H9 (cell line): Measurements from ENCODE around the gene CASP8. TPM values are rescaled to one million over a fixed set of nuclear protein-coding genes. Genes with fewer than 3 reads are reported as not detected.

Source experiments
- DNase-seq: peaks from one replicate; pipeline ENCODE4 v3.0.0-alpha.2; 2017
- H2AFZ ChIP-seq: one replicate; pipeline ENCODE4 v1.6.1; 2013; ENCODE audit warnings: mild to moderate bottlenecking, low read length, control low read depth, moderate library complexity
- H2AK5ac ChIP-seq: 2 replicates; pipeline ENCODE4 v1.6.1; 2013; ENCODE audit warnings: low read length, control low read depth, mixed read lengths; ENCODE audit not compliant: insufficient read length
- H2BK120ac ChIP-seq: one replicate; pipeline ENCODE4 v1.6.1; 2013; ENCODE audit warnings: low read depth, mild to moderate bottlenecking, low read length, control low read depth, inconsistent platforms; ENCODE audit not compliant: poor library complexity, severe bottlenecking
- H2BK12ac ChIP-seq: 2 replicates; pipeline ENCODE4 v1.6.1; 2013; ENCODE audit warnings: low read length, control low read depth, mixed read lengths, low read depth; ENCODE audit not compliant: insufficient read length
- H2BK15ac ChIP-seq: 2 replicates; pipeline ENCODE4 v1.6.1; 2013; ENCODE audit warnings: low read depth, low read length, control low read depth
- H2BK20ac ChIP-seq: one replicate; pipeline ENCODE4 v1.6.1; 2013; ENCODE audit warnings: low read depth, mild to moderate bottlenecking, low read length, control low read depth, inconsistent platforms; ENCODE audit not compliant: poor library complexity, severe bottlenecking
- H2BK5ac ChIP-seq: 2 replicates; pipeline ENCODE4 v1.6.1; 2013; ENCODE audit warnings: low read length, control low read depth, mixed read lengths; ENCODE audit not compliant: insufficient read length
- H3K14ac ChIP-seq: 2 replicates; pipeline ENCODE4 v1.6.1; 2013; ENCODE audit warnings: low read length, control low read depth; ENCODE audit not compliant: insufficient read depth
- H3K18ac ChIP-seq: 2 replicates; pipeline ENCODE4 v1.6.1; 2013; ENCODE audit warnings: low read depth, mild to moderate bottlenecking, mixed read lengths, low read length, control low read depth; ENCODE audit not compliant: insufficient read length
- H3K23ac ChIP-seq: 2 replicates; pipeline ENCODE4 v1.6.1; 2013; ENCODE audit warnings: low read length, control low read depth, mixed read lengths, low read depth; ENCODE audit not compliant: insufficient read length
- H3K23me2 ChIP-seq: 2 replicates; pipeline ENCODE4 v1.6.1; 2013; ENCODE audit warnings: low read depth, mild to moderate bottlenecking, mixed read lengths, low read length, control low read depth; ENCODE audit not compliant: insufficient read length, poor library complexity, severe bottlenecking
- H3K27ac ChIP-seq: 2 replicates; pipeline ENCODE4 v1.5.1; 2013; ENCODE audit warnings: low read length, control low read depth, mixed read lengths, low read depth; ENCODE audit not compliant: insufficient read length
- H3K27me3 ChIP-seq: 2 replicates; pipeline ENCODE4 v1.6.1; 2013; ENCODE audit warnings: low read length, control low read depth, inconsistent platforms; ENCODE audit not compliant: insufficient read depth
- H3K4ac ChIP-seq: 2 replicates; pipeline ENCODE4 v1.6.1; 2013; ENCODE audit warnings: low read depth, mild to moderate bottlenecking, control low read depth, inconsistent platforms, low read length, moderate library complexity
- H3K4me1 ChIP-seq: 2 replicates; pipeline ENCODE4 v1.6.1; 2013; ENCODE audit warnings: low read length, control low read depth, inconsistent platforms; ENCODE audit not compliant: insufficient read depth
- H3K4me2 ChIP-seq: 2 replicates; pipeline ENCODE4 v1.6.1; 2013; ENCODE audit warnings: low read length, control low read depth, mixed read lengths; ENCODE audit not compliant: insufficient read length, insufficient read depth
- H3K56ac ChIP-seq: 2 replicates; pipeline ENCODE4 v1.6.1; 2013; ENCODE audit warnings: low read depth, mild to moderate bottlenecking, mixed read lengths, low read length, control low read depth; ENCODE audit not compliant: insufficient read length
- H3K79me1 ChIP-seq: 2 replicates; pipeline ENCODE4 v1.6.1; 2013; ENCODE audit warnings: low read depth, mild to moderate bottlenecking, moderate library complexity, low read length, control low read depth, inconsistent platforms; ENCODE audit not compliant: insufficient read depth, poor library complexity, severe bottlenecking
- H3K79me2 ChIP-seq: 2 replicates; pipeline ENCODE4 v1.6.1; 2013; ENCODE audit warnings: low read length, control low read depth, inconsistent platforms; ENCODE audit not compliant: insufficient read depth
- H3K9ac ChIP-seq: 2 replicates; pipeline ENCODE4 v1.6.1; 2013; ENCODE audit warnings: low read length, control low read depth, mixed read lengths; ENCODE audit not compliant: insufficient read length; ENCODE audit errors: extremely low read depth
- H3K9me3 ChIP-seq: one replicate; pipeline ENCODE4 v1.6.1; 2013; ENCODE audit warnings: low read depth, low read length, inconsistent platforms; ENCODE audit not compliant: control insufficient read depth
- H3T11ph ChIP-seq: one replicate; pipeline ENCODE4 v1.6.1; 2013; ENCODE audit warnings: mild to moderate bottlenecking, low read length, control low read depth, inconsistent platforms
- H4K20me1 ChIP-seq: one replicate; pipeline ENCODE4 v1.6.1; 2013; ENCODE audit not compliant: control insufficient read depth, insufficient read length, insufficient read depth
- H4K5ac ChIP-seq: 2 replicates; pipeline ENCODE4 v1.6.1; 2013; ENCODE audit warnings: low read depth, mild to moderate bottlenecking, mixed read lengths, low read length, control low read depth; ENCODE audit not compliant: insufficient read length
- H4K8ac ChIP-seq: replicated peaks from 2 replicates; pipeline ENCODE4 v1.6.1; 2013; ENCODE audit warnings: low read length, control low read depth, mixed read lengths, low read depth; ENCODE audit not compliant: insufficient read length
- H4K91ac ChIP-seq: 2 replicates; pipeline ENCODE4 v1.6.1; 2013; ENCODE audit warnings: low read depth, mild to moderate bottlenecking, moderate library complexity, mixed read lengths, low read length, control low read depth; ENCODE audit not compliant: insufficient read length
- H3K27ac Mint-ChIP-seq, 3 experiments: 2 replicates in 2 of 3; 3 replicates in 1 of 3; pipeline ENCODE4 v1.8.0; 2020 to 2021; ENCODE audit warnings: mixed read lengths in 3 of 3, mild to moderate bottlenecking in 1 of 3, moderate library complexity in 1 of 3
- H3K27me3 Mint-ChIP-seq: 2 replicates; pipeline ENCODE4 v1.8.0; 2021; ENCODE audit warnings: low read depth, mild to moderate bottlenecking, moderate library complexity, mixed read lengths
- H3K36me3 Mint-ChIP-seq, 3 experiments: 2 replicates in 2 of 3; 3 replicates in 1 of 3; pipeline ENCODE4 v1.8.0; 2020 to 2021; ENCODE audit warnings: low read depth in 3 of 3, mixed read lengths in 3 of 3; ENCODE audit not compliant: insufficient read depth in 1 of 3
- H3K4me1 Mint-ChIP-seq, 2 experiments: 2 replicates each; pipeline ENCODE4 v1.8.0; 2020; ENCODE audit warnings: mixed read lengths in 2 of 2
- H3K4me3 Mint-ChIP-seq, 2 experiments: 2 replicates in 1 of 2; 3 replicates in 1 of 2; pipeline ENCODE4 v1.8.0; 2020 to 2021; ENCODE audit warnings: mild to moderate bottlenecking in 2 of 2, mixed read lengths in 2 of 2, moderate library complexity in 1 of 2
- H3K9me3 Mint-ChIP-seq, 2 experiments: 2 replicates in 1 of 2; 3 replicates in 1 of 2; pipeline ENCODE4 v1.8.0; 2020; ENCODE audit warnings: mild to moderate bottlenecking in 2 of 2, mixed read lengths in 2 of 2, moderate library complexity in 1 of 2
- CTCF ChIP-seq: fragments of 200-600 bp; sonication (generic); conservative IDR thresholded peaks from 3 replicates; pipeline ENCODE4 v1.8.0; 2021; ENCODE audit warnings: antibody characterized with exemption, mild to moderate bottlenecking
- WGBS: extraction: QIAGEN DNeasy Blood & Tissue Kit; methylation state at CpG from one replicate; pipeline ENCODE4 v1.1.7; 2013; ENCODE audit warnings: missing lambda C conversion rate, low lambda C conversion rate, mixed read lengths; ENCODE audit not compliant: insufficient read length; ENCODE audit errors: extremely low coverage; 5-methylcytosine and 5-hydroxymethylcytosine counted together
- total RNA-seq: library from RNA; stranded (reverse); gene quantifications from 2 replicates; pipeline ENCODE4 v1.2.1, GENCODE V29; 2021

Gene CASP8
- total RNA-seq, 1 experiment from 2014 or later, result 10.0 TPM

GRCh38 chr2:201228912-201229290 lies 31.4 kb upstream of the CASP8 start:
- no peak overlapping the region for H2BK5ac ChIP-seq
- H3K4me2 ChIP-seq, result no peak overlapping the region
- H4K20me1 ChIP-seq, result no peaks in the 10 kb centered on the region
- no peaks in the 10 kb centered on the region for H3K36me3 Mint-ChIP-seq
- H3K18ac ChIP-seq, result no peak overlapping the region
- no peak overlapping the region for H2AFZ ChIP-seq
- no peak overlapping the region for H3K4ac ChIP-seq
- H2BK15ac ChIP-seq, result no peak overlapping the region
- no peaks in the 10 kb centered on the region for H3K4me1 ChIP-seq
- H3K9ac ChIP-seq, result no peak overlapping the region
- no peak overlapping the region for H3K4me3 Mint-ChIP-seq
- H4K8ac ChIP-seq, result no peak overlapping the region
- H2BK20ac ChIP-seq, result no peak overlapping the region
- no peak overlapping the region for H3K27ac Mint-ChIP-seq
- no peak overlapping the region for H2BK12ac ChIP-seq
- no peak overlapping the region for H3K27ac ChIP-seq
- no peaks in the 10 kb centered on the region for H3K9me3 ChIP-seq
- no peak overlapping the region for H3K23ac ChIP-seq
- no peak overlapping the region for H3K56ac ChIP-seq
- no peak overlapping the region for H4K91ac ChIP-seq
- no peaks in the 10 kb centered on the region for H3K79me1 ChIP-seq
- no peak for DNase-seq
- no peak overlapping the region for H4K5ac ChIP-seq
- H3K9me3 Mint-ChIP-seq, result no peaks in the 10 kb centered on the region
- peaks cover 11 to 14% of the 10 kb centered on the region in 2 experiments for H3K4me1 Mint-ChIP-seq
- no peaks in the 10 kb centered on the region for H3K27me3 ChIP-seq
- H3K23me2 ChIP-seq, result no peaks in the 10 kb centered on the region
- H2AK5ac ChIP-seq, result no peak overlapping the region
- no CpG with 5 or more reads among the region's 12 CpGs for WGBS
- TF ChIP-seq CTCF, result no peak
- no peak overlapping the region for H2BK120ac ChIP-seq
- no peaks in the 10 kb centered on the region for H3K79me2 ChIP-seq
- peaks cover 1% of the 10 kb centered on the region for H3K27me3 Mint-ChIP-seq
- H3T11ph ChIP-seq, result no peak overlapping the region
- no peak overlapping the region for H3K14ac ChIP-seq
